HEK293 (cell line): ENCODE data around the gene CCDC136.

Experiments
- CTCF ChIA-PET: fragments of 350-600 bp; formaldehyde crosslinking; extraction: SDS; loops from one replicate; lab custom pipeline; 2021; ENCODE audit warnings: antibody characterized with exemption; lab: Yijun Ruan, JAX
- POLR2A ChIA-PET: fragments of 300-600 bp; formaldehyde crosslinking; extraction: SDS; loops from one replicate; lab custom pipeline; 2020; ENCODE audit warnings: antibody characterized with exemption, inconsistent platforms; lab: Yijun Ruan, JAX
- H3K27ac ChIP-seq: fragments of 200-500 bp; sonication (Bioruptor generic); 2 replicates; pipeline ENCODE4 v1.5.1; 2014; ENCODE audit warnings: low read depth, low read length, control low read depth, inconsistent platforms; ENCODE audit errors: extremely low read depth
- H3K36me3 ChIP-seq, 2 experiments: fragments of 200-500 bp in 1 of 2; sonication (Bioruptor generic) in 1 of 2; 1 replicate in 1 of 2; 2 replicates in 1 of 2; pipeline ENCODE4 v1.5.1; 2014 to 2017; ENCODE audit warnings: inconsistent platforms in 2 of 2, low read length in 2 of 2; ENCODE audit not compliant: control insufficient read depth in 2 of 2, insufficient read depth in 1 of 2
- H3K4me1 ChIP-seq: fragments of 200-500 bp; sonication (Bioruptor generic); 2 replicates; pipeline ENCODE4 v1.5.1; 2014; ENCODE audit warnings: mild to moderate bottlenecking, low read length, inconsistent platforms; ENCODE audit not compliant: control insufficient read depth, insufficient read depth
- H3K4me3 ChIP-seq: 2 replicates; pipeline ENCODE4 v1.5.1; 2011; ENCODE audit warnings: low read depth, mild to moderate bottlenecking, control low read depth, low read length, moderate library complexity
- H3K9me3 ChIP-seq: fragments of 200-500 bp; sonication (Bioruptor generic); 2 replicates; pipeline ENCODE4 v1.5.1; 2014; ENCODE audit warnings: low read depth, low read length, inconsistent platforms; ENCODE audit not compliant: control insufficient read depth, insufficient read depth
- SETDB1 ChIP-seq: IDR thresholded peaks from one replicate; pipeline ENCODE4 v1.6.1; 2017; ENCODE audit warnings: mild to moderate bottlenecking, low read length, moderate library complexity, mixed read lengths; ENCODE audit not compliant: insufficient read length
- SP2 ChIP-seq: fragments of 450-650 bp; formaldehyde crosslinking; IDR thresholded peaks from 2 replicates; pipeline ENCODE4 v1.5.1; 2016; ENCODE audit warnings: missing biosample characterization, missing genetic modification characterization
- ZNF140 ChIP-seq: fragments of 450-650 bp; formaldehyde crosslinking; IDR thresholded peaks from 2 replicates; pipeline ENCODE4 v1.5.1; 2016; ENCODE audit warnings: missing biosample characterization, missing genetic modification characterization
- ZNF214 ChIP-seq: fragments of 450-650 bp; formaldehyde crosslinking; IDR thresholded peaks from 2 replicates; pipeline ENCODE4 v1.5.1; 2017; ENCODE audit warnings: missing biosample characterization, mild to moderate bottlenecking, missing genetic modification characterization, borderline replicate concordance
- ZNF239 ChIP-seq: fragments of 450-650 bp; formaldehyde crosslinking; IDR thresholded peaks from 2 replicates; pipeline ENCODE4 v1.5.1; 2016; ENCODE audit warnings: missing biosample characterization, missing genetic modification characterization
- ZNF311 ChIP-seq: fragments of 450-650 bp; formaldehyde crosslinking; IDR thresholded peaks from 2 replicates; pipeline ENCODE4 v1.5.1; 2017; ENCODE audit warnings: missing biosample characterization, missing genetic modification characterization, borderline replicate concordance
- ZNF670 ChIP-seq: fragments of 450-650 bp; formaldehyde crosslinking; IDR thresholded peaks from 2 replicates; pipeline ENCODE4 v1.5.1; 2016; ENCODE audit warnings: missing biosample characterization, missing genetic modification characterization, low read depth
- TF ChIP-seq, protein P1 (sequence below): fragments of 450-650 bp; formaldehyde crosslinking; IDR thresholded peaks from 2 replicates; pipeline ENCODE4 v1.5.1; 2016; ENCODE audit warnings: missing biosample characterization, missing genetic modification characterization, low read depth
- TF ChIP-seq, protein P2 (sequence below): fragments of 450-650 bp; formaldehyde crosslinking; IDR thresholded peaks from 2 replicates; pipeline ENCODE4 v1.5.1; 2017; ENCODE audit warnings: missing biosample characterization, missing genetic modification characterization
- TF ChIP-seq, protein P3 (sequence below): fragments of 450-650 bp; formaldehyde crosslinking; IDR thresholded peaks from 2 replicates; pipeline ENCODE4 v1.5.1; 2016; ENCODE audit warnings: missing biosample characterization, missing genetic modification characterization
- TF ChIP-seq, protein P4 (sequence below): fragments of 450-650 bp; formaldehyde crosslinking; IDR thresholded peaks from 2 replicates; pipeline ENCODE4 v1.5.1; 2016; ENCODE audit warnings: missing biosample characterization, missing genetic modification characterization

The CCDC136 gene

DNA sequence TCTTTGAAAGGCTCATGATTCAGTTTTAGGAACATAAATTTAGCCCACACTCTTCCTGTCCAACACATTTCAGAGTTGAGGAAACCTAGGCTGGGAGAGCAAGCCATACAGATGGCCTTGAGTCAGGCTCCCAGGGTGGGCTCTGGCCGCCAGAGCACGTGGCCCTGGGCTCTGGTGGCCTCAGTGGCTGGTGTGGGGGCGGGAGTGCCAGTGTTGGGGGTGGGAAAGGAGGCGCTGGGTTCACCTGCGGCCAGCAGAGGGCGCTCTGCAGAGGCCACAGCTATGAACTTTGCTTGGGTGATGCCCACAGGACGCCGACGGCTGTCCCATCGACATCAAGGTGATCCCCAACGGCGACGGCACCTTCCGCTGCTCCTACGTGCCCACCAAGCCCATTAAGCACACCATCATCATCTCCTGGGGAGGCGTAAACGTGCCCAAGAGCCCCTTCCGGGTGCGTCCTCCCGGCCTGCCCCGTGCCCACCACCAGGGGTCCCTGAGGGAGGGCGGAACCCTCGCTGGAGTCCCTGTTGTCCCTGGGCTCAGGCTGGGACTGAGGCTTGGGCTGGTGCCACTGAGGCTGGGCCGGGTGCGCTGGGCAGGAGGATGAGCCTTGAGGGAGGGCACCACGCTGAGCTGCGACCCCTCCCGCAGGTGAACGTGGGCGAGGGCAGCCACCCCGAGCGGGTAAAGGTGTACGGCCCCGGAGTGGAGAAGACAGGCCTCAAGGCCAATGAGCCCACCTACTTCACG lies 50.3 kb downstream of the CCDC136 start (continued):
- TF ChIP-seq, protein P1, sequence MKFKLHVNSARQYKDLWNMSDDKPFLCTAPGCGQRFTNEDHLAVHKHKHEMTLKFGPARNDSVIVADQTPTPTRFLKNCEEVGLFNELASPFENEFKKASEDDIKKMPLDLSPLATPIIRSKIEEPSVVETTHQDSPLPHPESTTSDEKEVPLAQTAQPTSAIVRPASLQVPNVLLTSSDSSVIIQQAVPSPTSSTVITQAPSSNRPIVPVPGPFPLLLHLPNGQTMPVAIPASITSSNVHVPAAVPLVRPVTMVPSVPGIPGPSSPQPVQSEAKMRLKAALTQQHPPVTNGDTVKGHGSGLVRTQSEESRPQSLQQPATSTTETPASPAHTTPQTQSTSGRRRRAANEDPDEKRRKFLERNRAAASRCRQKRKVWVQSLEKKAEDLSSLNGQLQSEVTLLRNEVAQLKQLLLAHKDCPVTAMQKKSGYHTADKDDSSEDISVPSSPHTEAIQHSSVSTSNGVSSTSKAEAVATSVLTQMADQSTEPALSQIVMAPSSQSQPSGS (tag by site-specific recombination), result no peak
- TF ChIP-seq, protein P2, sequence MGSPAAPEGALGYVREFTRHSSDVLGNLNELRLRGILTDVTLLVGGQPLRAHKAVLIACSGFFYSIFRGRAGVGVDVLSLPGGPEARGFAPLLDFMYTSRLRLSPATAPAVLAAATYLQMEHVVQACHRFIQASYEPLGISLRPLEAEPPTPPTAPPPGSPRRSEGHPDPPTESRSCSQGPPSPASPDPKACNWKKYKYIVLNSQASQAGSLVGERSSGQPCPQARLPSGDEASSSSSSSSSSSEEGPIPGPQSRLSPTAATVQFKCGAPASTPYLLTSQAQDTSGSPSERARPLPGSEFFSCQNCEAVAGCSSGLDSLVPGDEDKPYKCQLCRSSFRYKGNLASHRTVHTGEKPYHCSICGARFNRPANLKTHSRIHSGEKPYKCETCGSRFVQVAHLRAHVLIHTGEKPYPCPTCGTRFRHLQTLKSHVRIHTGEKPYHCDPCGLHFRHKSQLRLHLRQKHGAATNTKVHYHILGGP (tag by site-specific recombination), result no peak

DNA sequence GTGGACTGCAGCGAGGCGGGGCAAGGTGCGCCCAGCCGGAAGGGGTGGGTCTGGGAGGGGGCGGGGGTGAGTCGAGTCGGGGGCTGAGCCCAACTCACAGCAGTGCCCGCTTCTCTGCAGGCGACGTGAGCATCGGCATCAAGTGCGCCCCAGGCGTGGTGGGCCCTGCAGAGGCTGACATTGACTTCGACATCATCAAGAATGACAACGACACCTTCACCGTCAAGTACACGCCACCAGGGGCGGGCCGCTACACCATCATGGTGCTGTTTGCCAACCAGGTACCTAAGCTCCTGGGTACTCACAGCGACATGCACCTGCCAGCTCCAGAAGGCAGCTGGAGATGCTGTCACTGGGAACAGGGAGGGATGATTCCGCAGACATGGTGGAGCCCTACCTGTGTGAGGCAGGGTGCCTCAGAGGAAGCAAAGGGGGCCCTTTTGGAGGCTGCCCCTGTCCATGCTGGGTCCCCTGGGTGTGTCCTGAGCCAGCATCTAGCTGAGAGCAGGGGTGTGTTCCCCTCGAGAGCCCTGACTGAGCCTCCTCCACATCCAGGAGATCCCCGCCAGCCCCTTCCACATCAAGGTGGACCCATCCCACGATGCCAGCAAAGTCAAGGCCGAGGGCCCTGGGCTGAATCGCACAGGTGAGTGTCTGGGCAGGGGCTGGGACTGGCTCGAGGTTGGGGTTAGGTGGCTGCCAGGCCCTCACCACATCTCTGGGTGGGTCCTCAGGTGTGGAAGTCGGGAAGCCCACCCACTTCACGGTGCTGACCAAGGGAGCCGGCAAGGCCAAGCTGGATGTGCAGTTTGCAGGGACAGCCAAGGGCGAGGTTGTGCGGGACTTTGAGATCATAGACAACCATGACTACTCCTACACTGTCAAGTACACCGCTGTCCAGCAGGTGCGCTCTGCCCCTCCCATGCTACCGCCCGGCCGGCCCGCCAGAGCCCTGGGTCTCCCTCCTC lies 51.2 kb downstream of the CCDC136 start:
- H3K9me3 ChIP-seq, result no peaks in the 10 kb centered on the region
- CTCF ChIA-PET, result interaction anchor here (0.6 to 3.1 kb wide), 10 partner anchors 9 to 383 kb away, joined by 3 to 17 read pairs (median 4); partner anchors contain the start of gene ATP6V1F
- TF ChIP-seq ZNF140 (tag by site-specific recombination) (no peak), SP2 (tag by site-specific recombination) (peak; percentile 8; the same call in 1 of the 2 replicates)
- TF ChIP-seq, protein P3, sequence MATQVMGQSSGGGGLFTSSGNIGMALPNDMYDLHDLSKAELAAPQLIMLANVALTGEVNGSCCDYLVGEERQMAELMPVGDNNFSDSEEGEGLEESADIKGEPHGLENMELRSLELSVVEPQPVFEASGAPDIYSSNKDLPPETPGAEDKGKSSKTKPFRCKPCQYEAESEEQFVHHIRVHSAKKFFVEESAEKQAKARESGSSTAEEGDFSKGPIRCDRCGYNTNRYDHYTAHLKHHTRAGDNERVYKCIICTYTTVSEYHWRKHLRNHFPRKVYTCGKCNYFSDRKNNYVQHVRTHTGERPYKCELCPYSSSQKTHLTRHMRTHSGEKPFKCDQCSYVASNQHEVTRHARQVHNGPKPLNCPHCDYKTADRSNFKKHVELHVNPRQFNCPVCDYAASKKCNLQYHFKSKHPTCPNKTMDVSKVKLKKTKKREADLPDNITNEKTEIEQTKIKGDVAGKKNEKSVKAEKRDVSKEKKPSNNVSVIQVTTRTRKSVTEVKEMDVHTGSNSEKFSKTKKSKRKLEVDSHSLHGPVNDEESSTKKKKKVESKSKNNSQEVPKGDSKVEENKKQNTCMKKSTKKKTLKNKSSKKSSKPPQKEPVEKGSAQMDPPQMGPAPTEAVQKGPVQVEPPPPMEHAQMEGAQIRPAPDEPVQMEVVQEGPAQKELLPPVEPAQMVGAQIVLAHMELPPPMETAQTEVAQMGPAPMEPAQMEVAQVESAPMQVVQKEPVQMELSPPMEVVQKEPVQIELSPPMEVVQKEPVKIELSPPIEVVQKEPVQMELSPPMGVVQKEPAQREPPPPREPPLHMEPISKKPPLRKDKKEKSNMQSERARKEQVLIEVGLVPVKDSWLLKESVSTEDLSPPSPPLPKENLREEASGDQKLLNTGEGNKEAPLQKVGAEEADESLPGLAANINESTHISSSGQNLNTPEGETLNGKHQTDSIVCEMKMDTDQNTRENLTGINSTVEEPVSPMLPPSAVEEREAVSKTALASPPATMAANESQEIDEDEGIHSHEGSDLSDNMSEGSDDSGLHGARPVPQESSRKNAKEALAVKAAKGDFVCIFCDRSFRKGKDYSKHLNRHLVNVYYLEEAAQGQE (tag by site-specific recombination), result 0 out of 2 replicates have a peak, but pooled peaks have one; percentile 28
- no peak overlapping the region for H3K4me3 ChIP-seq
- peaks cover 0 to 97% of the 10 kb centered on the region in 2 experiments; a peak in 1 of 3 replicates for H3K36me3 ChIP-seq
- H3K27ac ChIP-seq, result no peak overlapping the region
- H3K4me1 ChIP-seq, result no peaks in the 10 kb centered on the region
- POLR2A ChIA-PET, result no interaction called here

DNA sequence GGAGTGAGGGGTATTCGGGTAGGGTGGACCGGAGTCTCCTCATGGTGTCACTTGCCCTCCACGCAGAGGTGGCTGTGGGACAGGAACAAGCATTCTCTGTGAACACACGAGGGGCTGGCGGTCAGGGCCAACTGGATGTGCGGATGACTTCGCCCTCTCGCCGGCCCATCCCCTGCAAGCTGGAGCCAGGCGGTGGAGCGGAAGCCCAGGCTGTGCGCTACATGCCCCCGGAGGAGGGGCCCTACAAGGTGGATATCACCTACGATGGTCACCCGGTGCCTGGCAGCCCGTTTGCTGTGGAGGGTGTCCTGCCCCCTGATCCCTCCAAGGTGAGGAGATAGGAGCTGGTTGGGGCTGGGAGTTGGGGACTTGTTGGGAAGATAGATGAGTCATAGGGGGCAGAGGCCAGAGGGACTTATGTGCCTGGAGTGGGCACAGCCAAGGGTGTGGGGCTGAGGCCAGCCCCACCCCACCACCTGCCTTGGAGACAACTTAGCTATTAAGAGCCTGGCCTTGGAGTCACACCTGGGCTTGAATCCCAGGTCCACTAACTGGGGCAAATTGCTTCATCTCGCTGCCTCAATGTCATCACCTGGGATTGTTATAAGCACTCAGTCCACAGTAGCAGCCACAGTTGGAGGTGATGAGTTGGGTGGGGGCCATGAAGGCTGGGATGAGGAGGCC lies 52.3 kb downstream of the CCDC136 start:
- Histone ChIP-seq H3K4me1 (no peaks in the 10 kb centered on the region), H3K9me3 (no peaks in the 10 kb centered on the region), H3K27ac (no peak overlapping the region), H3K36me3 (peaks cover 0 to 94% of the 10 kb centered on the region in 2 experiments; a peak in 1 of 3 replicates), H3K4me3 (no peak overlapping the region)
- ChIA-PET CTCF (interaction anchor here (0.6 to 3.1 kb wide), 5 partner anchors 10 to 1150 kb away, joined by 3 to 17 read pairs (median 3); partner anchors contain the start of gene ATP6V1F), POLR2A (no interaction called here)
- TF ChIP-seq, protein P4, sequence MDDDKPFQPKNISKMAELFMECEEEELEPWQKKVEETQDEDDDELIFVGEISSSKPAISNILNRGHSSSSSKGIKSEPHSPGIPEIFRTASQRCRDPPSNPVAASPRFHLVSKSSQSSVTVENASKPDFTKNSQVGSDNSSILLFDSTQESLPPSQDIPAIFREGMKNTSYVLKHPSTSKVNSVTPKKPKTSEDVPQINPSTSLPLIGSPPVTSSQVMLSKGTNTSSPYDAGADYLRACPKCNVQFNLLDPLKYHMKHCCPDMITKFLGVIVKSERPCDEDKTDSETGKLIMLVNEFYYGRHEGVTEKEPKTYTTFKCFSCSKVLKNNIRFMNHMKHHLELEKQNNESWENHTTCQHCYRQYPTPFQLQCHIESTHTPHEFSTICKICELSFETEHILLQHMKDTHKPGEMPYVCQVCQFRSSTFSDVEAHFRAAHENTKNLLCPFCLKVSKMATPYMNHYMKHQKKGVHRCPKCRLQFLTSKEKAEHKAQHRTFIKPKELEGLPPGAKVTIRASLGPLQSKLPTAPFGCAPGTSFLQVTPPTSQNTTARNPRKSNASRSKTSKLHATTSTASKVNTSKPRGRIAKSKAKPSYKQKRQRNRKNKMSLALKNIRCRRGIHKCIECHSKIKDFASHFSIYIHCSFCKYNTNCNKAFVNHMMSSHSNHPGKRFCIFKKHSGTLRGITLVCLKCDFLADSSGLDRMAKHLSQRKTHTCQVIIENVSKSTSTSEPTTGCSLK (tag by site-specific recombination), result no peak
- TF ChIP-seq ZNF239 (tag by site-specific recombination) (no peak), ZNF140 (tag by site-specific recombination) (no peak), ZNF311 (tag by site-specific recombination) (no peak), ZNF670 (tag by site-specific recombination) (no peak), SETDB1 (no peak), ZNF214 (tag by site-specific recombination) (no peak)
